HTR-8/SVneo (cell line): Measurements from ENCODE around the gene CAMK1D.

ENCODE experiments used
- DNase-seq: peaks from one replicate; pipeline ENCODE4 v3.0.0; 2011; ENCODE audit warnings: low spot score, mixed read lengths; ENCODE audit not compliant: insufficient read length
- FAIRE-seq: peaks from 2 replicates; lab custom pipeline; 2011; peaks lifted over from hg19 to GRCh38; lab: Jason Lieb, UNC

CAMK1D gene

DNA sequence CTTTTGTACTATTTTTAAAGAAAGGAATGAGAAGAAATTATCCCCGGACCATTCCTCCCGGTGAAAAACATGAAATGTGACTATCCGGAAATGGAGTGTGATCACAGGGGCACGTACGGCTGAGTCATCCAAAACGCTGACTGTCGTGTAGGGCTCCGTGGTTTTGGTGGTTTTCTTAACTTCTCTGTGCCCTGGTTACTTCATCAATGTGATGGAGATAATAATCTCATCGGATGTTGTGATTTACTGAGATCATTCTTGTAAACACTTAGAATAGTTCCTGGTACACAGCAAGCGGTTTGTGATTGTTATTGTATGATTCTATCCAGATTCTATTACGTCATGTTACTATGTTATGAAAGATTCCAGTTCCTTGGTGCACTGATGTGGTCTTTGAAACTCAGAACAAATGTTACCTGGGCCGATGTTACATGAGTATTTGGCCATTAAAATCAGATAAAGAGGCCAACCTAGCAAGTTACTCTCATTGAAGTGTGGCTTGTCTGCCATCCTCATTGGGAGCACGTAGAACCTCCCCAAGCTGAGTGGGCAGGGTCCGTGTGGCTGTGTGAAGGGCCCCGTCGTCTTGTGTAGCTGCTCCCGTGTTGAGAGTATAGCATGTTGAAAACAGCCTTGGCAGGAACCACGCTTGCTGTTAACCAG, 99.5 kb downstream of the CAMK1D start:
- DNase-seq: peak; percentile 74
- FAIRE-seq: no peak

DNA sequence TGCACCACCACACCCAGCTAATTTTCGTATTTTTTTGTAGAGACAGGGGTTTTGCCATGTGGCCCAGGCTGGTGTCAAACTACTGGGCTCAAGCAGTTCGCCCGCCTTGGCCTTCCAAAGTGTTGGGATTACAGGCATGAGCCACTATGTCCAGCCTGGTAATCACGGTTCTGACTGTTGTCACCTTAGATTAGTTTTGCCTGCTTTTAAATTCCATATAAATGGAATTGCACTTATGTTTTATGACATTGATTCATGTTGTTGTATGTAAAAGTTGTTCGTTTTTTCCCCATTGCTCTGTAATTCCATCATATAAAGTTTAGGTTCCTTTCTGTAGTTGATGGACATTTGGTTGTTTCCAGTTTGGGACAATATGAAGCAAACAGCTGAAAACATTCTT, 106.0 kb downstream of the CAMK1D start:
- FAIRE-seq: no peak
- DNase-seq: no peak

DNA sequence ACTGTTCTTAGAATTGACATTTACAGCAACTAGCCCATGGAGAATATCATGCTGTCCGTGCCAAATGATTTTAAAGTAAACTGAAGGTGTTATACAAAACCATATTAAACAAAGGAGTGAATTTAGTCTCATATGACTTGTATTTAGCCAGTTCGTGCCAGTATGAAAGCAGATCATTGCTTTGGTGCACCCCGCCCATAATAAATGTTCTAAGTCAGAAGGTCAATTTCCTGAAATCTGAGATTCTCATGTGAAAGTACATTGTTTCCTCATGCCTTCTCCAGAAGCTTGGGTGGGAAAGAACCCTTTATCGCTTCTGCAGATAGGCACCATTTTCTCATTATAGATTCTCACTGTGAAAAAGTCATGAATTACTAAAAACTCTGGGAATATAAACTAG, 106.4 kb downstream of the CAMK1D start:
- FAIRE-seq: no peak
- no peak for DNase-seq

DNA sequence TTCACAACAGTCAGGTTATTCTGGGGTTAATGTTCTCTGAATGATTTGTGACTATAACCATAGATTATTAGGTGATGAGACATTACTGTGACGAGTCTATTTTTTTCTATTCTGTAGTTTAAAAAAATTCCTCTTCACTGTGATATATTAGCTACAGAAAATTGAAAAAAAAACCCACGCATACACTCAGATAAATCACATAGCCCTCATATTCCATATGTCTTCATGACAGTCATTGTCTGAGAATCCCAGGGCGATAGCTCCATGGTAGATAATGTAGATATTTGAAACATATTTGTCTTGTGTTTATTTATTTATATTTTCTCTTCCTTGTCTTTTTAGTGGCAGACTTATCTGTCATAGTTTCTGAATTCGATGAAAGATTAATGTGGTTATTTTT, 110.0 kb downstream of the CAMK1D start:
- no peak for FAIRE-seq

DNA sequence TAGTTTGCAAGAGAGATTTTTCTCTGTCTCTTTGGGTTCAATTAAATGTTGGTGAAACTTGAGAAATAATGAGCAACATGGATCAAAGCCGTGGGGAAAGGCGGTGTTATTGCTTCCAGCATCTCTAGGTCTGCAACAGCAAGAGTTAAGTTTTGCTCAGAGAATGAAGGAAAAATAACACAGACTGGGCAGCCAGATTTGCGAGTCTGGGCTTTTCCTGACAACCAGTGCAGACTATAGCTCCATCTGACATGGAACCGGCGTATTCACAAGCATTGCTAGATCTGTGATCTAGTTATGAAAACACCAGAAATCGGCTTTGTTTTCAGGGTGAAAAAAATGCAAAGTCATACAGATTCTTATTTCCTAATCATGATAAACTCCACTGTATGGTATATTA, 110.4 kb downstream of the CAMK1D start:
- DNase-seq (no peak), FAIRE-seq (no peak)

More for the DNA sequence above, 110.0 kb downstream of the CAMK1D start:
- no peak for DNase-seq

DNA sequence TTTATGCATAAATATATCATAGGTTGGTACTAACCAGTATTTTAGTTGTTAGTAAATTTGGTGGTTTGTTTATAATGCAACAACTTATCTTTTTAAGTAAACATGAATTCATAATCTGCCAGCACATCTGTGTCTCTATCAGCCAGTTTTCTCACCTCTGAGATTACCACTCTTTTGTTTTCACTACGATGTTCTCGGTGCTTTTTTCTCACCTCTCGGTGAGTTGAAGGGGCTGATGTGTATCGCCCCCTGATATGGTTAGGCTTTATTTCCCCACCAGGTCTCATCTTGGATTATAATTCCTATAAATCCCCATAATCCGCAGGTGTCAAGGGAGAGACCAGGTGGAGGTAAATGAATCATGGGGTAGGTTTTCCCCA, 114.1 kb downstream of the CAMK1D start:
- DNase-seq (no peak), FAIRE-seq (no peak)

DNA sequence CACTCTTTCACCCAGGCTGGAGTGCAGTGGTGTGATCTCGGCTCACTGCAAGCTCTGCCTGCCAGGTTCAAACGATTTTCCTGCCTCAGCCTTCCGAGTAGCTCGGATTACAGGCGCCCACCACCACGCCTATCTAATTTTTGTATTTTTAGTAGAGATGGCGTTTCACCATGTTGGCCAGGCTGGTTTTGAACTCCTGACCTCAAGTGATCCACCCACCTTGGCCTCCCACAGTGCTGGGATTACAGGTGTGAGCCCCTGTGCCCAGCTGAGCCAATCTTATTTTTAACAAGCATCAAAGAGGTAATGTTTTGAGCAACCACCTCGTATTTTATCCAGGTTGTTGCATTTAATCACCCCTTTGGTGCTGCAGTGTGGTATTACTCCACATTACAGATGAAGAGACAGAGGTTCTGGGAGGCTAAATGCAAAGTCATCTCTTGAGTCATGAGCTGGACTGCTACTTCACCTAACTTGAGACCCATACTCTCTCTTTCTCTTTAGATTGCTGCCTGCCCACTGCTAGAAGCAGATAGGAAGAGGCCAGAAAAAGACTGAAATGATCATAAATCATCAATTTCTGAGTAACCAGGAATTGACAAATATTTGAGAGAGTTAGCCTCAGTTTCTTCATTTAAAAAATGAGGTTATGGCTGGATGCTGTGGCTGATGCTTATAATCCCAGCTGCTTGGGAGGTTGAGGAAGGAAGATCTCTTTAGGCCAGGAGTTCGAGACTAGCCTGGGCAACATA, 116.2 kb downstream of the CAMK1D start:
- FAIRE-seq (no peak), DNase-seq (no peak)

DNA sequence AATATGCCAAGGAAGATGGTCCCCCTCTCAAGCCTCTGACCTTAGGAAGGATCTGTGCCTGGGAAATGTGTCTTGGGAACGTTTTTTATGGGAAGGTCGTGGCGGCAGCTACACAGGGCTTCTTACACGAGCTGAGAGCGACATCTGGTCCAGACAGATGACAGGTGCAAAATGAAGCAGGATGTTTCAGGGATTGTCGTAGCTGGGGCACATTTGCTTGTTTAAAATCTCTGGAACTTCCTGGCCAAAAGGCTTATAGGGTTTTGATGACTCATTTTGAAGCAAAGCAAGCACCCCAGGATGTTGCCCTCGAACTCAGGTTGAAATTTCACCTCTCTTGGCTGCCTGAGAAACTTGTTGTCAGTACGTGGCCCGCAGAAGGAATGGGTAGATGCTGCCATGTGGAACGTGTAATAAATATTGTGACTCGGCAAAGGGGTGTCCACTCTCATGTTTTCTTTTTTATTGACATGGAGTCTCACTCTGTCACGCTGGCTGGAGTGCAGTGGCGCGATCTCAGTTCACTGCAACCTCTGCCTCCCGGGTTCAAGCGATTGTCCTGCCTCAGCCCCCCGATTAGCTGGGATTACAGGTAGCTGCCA, 117.5 kb downstream of the CAMK1D start:
- FAIRE-seq (no peak), DNase-seq (no peak)

DNA sequence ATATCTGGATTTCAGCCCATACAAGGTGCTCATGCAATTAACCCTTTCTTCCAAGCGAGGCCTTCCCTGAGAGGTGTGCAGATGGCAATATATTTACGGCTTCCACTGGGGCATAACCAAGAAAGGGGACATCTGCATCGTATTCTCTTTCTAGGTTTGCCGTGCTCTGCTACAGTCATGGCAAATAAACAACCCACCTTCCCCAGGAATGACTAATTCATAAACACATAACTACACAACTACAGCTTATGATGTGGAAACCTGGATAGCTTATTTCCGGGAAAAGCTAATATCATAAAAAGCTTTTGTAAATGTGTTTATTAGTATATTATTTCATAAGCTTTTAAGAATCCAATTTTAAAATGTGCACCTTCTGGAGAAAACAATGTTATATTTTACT, 120.0 kb downstream of the CAMK1D start:
- no peak for FAIRE-seq
- no peak for DNase-seq

DNA sequence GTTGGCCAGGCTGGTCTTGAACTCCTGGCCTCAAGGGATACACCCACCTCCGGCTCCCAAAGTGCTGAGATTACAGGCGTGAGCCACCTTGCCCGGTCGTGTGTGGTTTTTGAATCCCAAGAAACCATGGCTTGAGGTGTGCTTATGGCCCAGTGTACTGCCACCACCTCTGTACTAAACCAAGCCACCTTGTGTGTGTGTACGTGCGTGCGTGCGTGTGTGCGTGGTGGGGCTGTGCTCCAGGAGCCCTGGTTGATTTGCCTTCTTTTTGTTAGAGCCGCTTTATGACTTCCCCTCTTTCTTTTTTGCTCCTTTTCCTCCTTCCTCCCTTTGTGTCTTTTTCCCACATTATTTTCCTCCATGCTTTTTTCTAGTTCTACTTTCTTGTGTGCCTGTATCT, 121.4 kb downstream of the CAMK1D start:
- no peak for DNase-seq
- FAIRE-seq: no peak

DNA sequence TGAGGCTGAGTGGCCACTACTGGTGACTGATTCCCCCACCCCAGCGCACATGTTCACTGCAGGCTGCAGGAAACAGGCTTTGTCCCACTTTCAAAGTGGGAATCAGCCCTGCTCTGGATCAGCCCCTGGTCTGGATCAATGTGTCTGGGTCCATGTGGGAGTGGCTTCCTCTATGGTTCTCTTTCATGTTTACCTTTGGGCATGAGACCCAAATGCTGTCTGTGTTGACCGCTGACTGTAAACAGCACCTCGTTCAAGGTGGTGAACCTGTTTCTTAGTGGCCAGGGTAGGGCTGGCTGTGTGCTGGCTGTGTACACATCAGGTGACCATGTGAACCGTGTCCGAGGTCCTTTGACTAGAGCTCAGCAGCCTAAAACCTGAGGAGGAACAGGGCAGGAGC, 121.8 kb downstream of the CAMK1D start:
- FAIRE-seq (no peak), DNase-seq (no peak)

DNA sequence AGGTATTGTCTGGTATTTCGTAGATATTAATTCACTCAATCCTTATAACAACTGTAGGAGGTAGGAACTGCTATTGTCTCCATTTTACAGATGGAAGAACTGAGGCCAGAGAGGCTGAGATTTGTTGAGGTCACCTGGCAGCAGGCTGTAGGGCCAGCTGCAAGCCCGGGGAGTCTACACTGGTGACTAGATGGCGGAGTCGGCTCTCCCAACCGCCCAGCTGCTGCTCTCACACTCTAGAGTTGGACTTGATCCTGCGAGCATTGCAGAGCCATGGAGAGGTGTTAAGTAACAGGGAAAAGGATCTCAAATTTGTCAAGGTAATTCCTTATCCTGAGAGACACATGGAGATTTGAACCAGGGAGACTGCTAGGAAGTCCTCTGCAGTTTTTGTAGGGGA, 124.1 kb downstream of the CAMK1D start:
- DNase-seq: no peak
- FAIRE-seq: no peak

DNA sequence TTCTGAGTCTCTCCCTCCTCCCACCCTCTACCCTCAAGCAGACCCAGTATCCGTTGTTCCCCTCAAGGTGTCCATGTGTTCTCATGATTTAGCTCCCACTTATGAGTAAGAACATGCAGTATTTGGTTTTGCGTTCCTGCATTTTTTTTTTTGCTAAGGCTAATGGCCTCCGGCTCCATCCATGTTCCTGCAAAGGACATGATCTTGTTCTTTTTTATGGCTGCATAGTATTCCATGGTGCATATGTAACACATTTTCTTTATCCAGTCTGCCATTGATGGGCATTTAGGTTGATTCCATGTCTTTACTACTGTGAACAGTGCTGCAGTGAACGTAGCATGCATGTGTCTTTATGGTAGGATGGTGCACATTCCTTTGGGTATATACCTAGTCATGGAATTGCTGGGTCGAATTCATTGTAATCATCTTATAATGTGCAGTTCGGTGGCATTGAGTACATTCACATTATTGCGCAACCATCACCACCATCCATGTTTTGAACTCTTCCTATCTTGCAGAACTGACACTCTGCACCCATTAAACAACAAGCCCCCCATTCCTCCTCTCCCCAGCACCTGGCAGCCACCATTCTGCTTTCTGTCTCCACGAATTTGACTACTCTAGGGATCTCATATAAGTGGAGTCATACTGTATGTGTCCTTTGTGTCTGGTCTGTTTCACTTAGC, 125.5 kb downstream of the CAMK1D start:
- no peak for FAIRE-seq

DNA sequence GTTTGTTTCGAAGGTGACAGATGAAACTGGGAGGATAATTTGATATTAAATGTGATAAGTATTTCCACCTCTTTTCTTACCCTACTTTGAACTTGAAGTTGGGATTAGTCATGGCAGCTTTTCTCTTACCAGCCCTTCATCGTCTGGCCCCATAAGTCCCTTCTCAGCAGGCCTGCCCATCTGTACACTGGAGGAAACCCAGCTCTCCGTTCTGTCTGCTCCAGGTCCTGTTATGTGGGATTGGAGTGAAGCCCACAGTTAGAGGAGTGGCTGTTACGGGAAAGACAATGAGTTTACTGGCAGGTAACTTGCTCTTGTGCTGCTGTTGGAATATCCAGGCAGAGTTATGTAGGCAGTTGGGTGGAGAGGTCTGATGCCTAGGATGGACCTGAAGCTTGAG, 127.3 kb downstream of the CAMK1D start:
- FAIRE-seq (no peak), DNase-seq (no peak)

More for the DNA sequence above, 125.5 kb downstream of the CAMK1D start:
- no peak for DNase-seq

DNA sequence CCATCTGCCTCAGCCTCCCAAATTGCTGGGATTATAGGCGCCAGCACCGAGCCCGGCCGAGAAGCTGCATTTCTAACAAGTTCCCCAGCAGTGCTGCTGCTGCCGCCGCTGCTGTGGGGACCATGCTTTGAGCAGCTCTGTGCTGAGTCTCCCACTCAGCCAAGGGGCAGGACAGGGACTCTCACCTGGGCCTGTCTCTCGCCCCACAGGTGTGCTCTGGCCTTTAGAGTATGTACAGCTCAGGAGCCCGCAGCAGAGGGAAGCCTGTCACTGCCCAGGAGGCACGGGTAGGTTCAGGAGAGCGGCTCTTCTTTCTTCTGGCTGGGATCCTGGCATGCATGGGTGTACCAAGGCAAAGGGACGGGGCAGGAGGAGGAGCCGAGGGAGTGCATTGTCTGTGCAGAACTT, 130.1 kb downstream of the CAMK1D start:
- no peak for FAIRE-seq
- no peak for DNase-seq

DNA sequence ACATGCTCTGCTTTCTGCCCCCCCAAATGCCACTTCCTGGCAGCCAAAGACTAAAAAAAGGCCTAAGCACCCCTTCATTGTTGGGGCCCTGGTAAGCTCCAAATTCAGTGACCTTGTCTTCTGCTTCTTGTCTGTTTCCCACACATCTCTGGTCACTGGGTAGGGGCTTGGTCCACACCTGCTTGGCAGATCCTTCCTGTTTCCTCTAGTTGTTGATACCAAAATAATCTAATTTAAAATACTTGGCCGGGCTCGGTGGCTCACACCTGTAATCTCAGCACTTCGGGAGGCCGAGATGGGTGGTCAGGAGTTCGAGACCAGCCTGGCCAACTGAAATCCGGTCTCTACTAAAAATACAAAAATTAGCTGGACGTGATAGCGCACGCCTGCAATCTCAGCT, 130.6 kb downstream of the CAMK1D start:
- DNase-seq: no peak
- no peak for FAIRE-seq

DNA sequence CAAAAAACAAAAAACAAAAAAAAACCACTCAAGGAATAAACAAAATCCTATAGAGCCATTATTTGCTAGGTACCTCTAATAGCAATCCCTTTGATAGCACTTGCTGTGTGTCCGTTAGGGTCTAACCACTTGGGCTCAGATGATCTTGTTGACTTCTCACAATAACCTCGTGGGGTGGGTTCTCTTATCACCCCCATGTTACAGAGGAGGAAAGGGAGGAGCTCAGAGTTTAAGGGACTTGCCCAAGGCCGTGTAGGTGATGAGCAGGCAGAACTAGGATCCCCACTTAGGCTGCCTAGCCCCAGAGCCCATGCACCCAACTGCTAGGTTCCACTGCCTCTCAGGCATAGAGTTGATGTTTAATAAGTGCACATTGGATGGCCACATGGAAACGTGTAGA, 131.1 kb downstream of the CAMK1D start:
- FAIRE-seq: no peak

DNA sequence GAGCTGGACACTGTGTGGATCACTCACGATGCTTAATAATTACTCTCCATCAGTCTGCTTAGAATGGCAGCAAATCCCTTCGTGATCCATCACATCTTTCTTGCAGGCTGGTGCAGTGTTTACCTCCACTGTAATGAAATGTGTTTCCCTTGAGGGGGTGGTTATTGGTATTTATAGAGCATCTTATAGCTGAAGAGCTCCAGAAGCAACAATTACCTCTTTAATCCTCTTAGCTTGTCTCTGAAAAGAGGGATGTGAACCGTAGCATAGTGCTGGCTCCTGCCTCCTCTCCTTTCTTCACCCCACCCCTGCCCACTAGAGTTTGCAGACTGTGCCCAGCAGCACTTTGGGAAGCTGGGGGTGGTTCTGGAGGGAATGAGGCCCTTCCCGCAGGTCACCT, 132.6 kb downstream of the CAMK1D start:
- FAIRE-seq (no peak), DNase-seq (no peak)

More for the DNA sequence above, 131.1 kb downstream of the CAMK1D start:
- no peak for DNase-seq

DNA sequence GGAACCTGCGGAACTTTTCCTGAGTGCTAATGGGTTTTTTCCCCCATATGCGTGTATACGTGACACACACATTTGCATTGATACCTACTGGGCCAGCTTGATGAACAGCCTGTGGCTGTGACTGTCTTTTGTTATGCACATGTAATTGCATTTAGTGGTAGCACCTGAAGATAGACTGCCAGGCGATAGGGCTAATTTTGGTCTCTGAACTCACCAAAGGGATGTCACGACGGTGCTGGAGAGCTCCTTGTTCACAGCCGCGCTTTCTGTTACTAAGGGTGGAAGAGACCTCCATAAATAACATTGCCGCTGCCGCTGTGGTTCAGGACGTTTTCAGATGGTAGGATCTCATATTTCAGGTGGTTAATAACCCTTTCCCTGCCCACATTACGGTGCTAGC, 133.2 kb downstream of the CAMK1D start:
- no peak for DNase-seq
- no peak for FAIRE-seq

DNA sequence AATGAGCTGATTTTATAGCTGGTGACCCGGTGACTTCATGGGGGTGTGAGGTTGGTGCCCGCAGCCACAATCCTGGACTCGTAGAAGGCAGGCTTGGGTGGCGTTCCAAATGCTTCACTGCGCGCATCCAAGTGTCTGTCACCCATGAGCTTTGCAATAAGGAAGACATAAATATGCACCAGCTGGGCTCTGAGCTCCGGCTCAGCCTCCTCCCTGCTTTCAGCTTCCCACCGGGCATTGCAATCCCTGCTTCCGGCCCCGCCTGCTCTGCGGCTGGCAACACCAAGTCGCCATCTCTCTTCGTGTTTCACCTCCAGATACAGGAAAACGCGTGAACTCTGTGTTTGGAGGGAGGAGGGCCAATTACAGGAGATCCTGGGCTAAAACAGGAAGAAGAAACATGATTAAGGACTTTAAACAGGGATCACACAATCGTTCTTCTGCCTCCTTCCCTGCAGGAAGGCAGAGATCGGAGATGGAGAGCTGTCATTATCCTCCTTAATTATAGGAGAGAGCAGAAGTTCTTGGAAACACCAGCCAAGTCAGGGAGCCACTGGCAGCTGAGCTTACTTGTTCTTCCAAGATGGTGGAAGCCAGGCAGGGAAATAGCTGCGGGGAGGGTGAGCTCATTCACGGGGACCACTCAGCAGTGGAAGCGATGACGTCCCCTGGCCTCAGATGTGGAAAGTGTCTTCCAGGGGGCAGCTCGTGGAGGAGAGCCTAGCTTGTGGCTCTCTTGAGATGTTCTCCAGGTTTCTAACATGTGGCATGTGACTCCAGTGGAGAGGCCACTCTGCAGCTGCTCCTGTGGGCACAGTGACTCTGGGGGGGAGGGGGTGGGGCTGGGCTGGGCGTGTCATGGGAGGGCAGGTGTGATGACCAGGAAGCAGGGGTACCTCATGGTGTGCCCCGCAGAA, 134.9 kb downstream of the CAMK1D start:
- FAIRE-seq (no peak), DNase-seq (no peak)
